B cell (primary cell): ENCODE results near the gene SYT13. TPM values are rescaled to one million over a fixed set of nuclear protein-coding genes. Genes with fewer than 3 reads are reported as not detected.

Experiments used
- ATAC-seq: fragments of 200-7000 bp; cut with Tn5 transposase; one replicate; pipeline ENCODE4 v1.10.0; 2021; ENCODE audit warnings: low read depth, mild to moderate bottlenecking, moderate number of reproducible peaks, moderate library complexity
- CTCF ChIA-PET: fragments of 350-600 bp; sonication (Branson Sonifier 250); formaldehyde crosslinking; loops from one replicate; lab custom pipeline; 2021; ENCODE audit warnings: antibody characterized with exemption, inconsistent platforms; lab: Charles Lee
- POLR2A ChIA-PET: fragments of 350-600 bp; sonication (Branson Sonifier 250); formaldehyde crosslinking; loops from one replicate; lab custom pipeline; 2021; ENCODE audit warnings: antibody characterized with exemption; lab: Charles Lee
- DNase-seq: peaks from one replicate; pipeline ENCODE4 v3.0.0; 2013
- H2AFZ ChIP-seq: 2 replicates; pipeline ENCODE4 v1.6.1; 2012; ENCODE audit warnings: mild to moderate bottlenecking, low read depth, low read length; ENCODE audit not compliant: insufficient read depth, poor library complexity, severe bottlenecking
- H3K27ac ChIP-seq, 2 donors: 1 replicate in 1 of 2; 2 replicates in 1 of 2; pipeline ENCODE4 v1.5.1; 2012 to 2013; ENCODE audit warnings: low read length in 2 of 2, mild to moderate bottlenecking in 2 of 2, moderate library complexity in 1 of 2
- H3K27me3 ChIP-seq, 4 experiments: fragments of 200-600 bp in 1 of 4; sonication (generic) in 1 of 4; replicated peaks in 1 of 4; 1 replicate in 2 of 4; 2 replicates in 2 of 4; pipeline versions ENCODE4 v1.6.1 to v1.7.0; 2013 to 2016; ENCODE audit warnings: low read length in 3 of 4, mild to moderate bottlenecking in 2 of 4, mixed read lengths in 1 of 4, moderate library complexity in 1 of 4; ENCODE audit not compliant: insufficient read depth in 4 of 4, control insufficient read depth in 3 of 4; ENCODE audit errors: control extremely low read depth in 1 of 4
- H3K36me3 ChIP-seq, 2 experiments: replicated peaks in 1 of 2; 1 replicate in 1 of 2; 2 replicates in 1 of 2; pipeline versions ENCODE4 v1.6.1 to v1.7.1; 2013; ENCODE audit warnings: low read length in 1 of 2; ENCODE audit not compliant: insufficient read depth in 2 of 2, control insufficient read depth in 1 of 2; ENCODE audit errors: control extremely low read depth in 1 of 2, extremely low read depth in 1 of 2
- H3K4me1 ChIP-seq, 2 donors: fragments of 200-600 bp in 1 of 2; sonication (generic) in 1 of 2; 1 replicate in 1 of 2; 2 replicates in 1 of 2; pipeline versions ENCODE4 v1.5.1 to v1.6.1; 2013 to 2017; ENCODE audit warnings: low read length in 2 of 2; ENCODE audit not compliant: control insufficient read depth in 2 of 2, insufficient read depth in 2 of 2
- H3K4me2 ChIP-seq: replicated peaks from 2 replicates; pipeline ENCODE3; 2012; ENCODE audit warnings: mild to moderate bottlenecking, low read depth, low read length; ENCODE audit not compliant: poor library complexity, severe bottlenecking
- H3K4me3 ChIP-seq, 5 experiments: fragments of 200-600 bp in 1 of 5; sonication (generic) in 1 of 5; 1 replicate in 3 of 5; 2 replicates in 2 of 5; pipeline versions ENCODE4 v1.5.1 to v1.7.0; 2011 to 2016; ENCODE audit warnings: low read length in 4 of 5, mild to moderate bottlenecking in 4 of 5, low read depth in 2 of 5, control low read depth in 1 of 5, moderate library complexity in 1 of 5; ENCODE audit not compliant: insufficient read depth in 1 of 5; ENCODE audit errors: control extremely low read depth in 1 of 5, extremely low read depth in 1 of 5
- H3K79me2 ChIP-seq: fragments of 200-600 bp; sonication (generic); one replicate; pipeline ENCODE4 v1.6.0; 2016; ENCODE audit warnings: low read length; ENCODE audit not compliant: control insufficient read depth, insufficient read depth
- H3K9ac ChIP-seq: fragments of 200-600 bp; sonication (generic); 2 replicates; pipeline ENCODE4 v1.6.1; 2017; ENCODE audit warnings: mild to moderate bottlenecking, low read length, moderate library complexity
- H3K9me3 ChIP-seq, 3 donors: one replicate each; pipeline versions ENCODE4 v1.6.1 to v1.7.1; 2013; ENCODE audit warnings: low read length in 2 of 3; ENCODE audit not compliant: control insufficient read depth in 2 of 3, insufficient read depth in 1 of 3; ENCODE audit errors: control extremely low read depth in 1 of 3
- H4K20me1 ChIP-seq: 2 replicates; pipeline ENCODE4 v1.6.0; 2012; ENCODE audit warnings: mild to moderate bottlenecking, low read length; ENCODE audit not compliant: insufficient read depth, control insufficient read depth, poor library complexity, severe bottlenecking
- H3K27ac Mint-ChIP-seq: one replicate; pipeline ENCODE4 v1.8.0; 2021; ENCODE audit warnings: mixed read lengths
- H3K27me3 Mint-ChIP-seq: one replicate; pipeline ENCODE4 v1.8.0; 2021; ENCODE audit warnings: mixed read lengths
- H3K4me1 Mint-ChIP-seq: one replicate; pipeline ENCODE4 v1.8.0; 2021; ENCODE audit warnings: mixed read lengths
- H3K4me3 Mint-ChIP-seq: one replicate; pipeline ENCODE4 v1.8.0; 2021; ENCODE audit warnings: mixed read lengths
- H3K9me3 Mint-ChIP-seq: one replicate; pipeline ENCODE4 v1.8.0; 2022; ENCODE audit warnings: mixed read lengths; ENCODE audit not compliant: insufficient read depth
- EZH2 ChIP-seq: IDR thresholded peaks from 2 replicates; pipeline ENCODE4 v1.6.1; 2012; ENCODE audit warnings: borderline replicate concordance, low read depth, mild to moderate bottlenecking, moderate library complexity, low read length; ENCODE audit not compliant: insufficient read depth, poor library complexity, severe bottlenecking
- WGBS: methylation state at CpG from one replicate; pipeline ENCODE4 v1.1.5; 2013; ENCODE audit warnings: missing lambda C conversion rate; ENCODE audit not compliant: insufficient coverage; 5-methylcytosine and 5-hydroxymethylcytosine counted together
- intact Hi-C: fragments of 100-400 bp; cut with micrococcal nuclease; formaldehyde crosslinking; loops from one replicate; pipeline ENCODE4 v1.10.0; 2022
- polyA plus RNA-seq: library from polyadenylated mRNA; depleted of rRNA; stranded (reverse); fragments of >200 nt; gene quantifications from 2 replicates; pipeline ENCODE4 v1.2.3, GENCODE V29; 2012
- total RNA-seq, 2 donors: library from RNA; stranded (reverse); fragments of 120-200 nt in 1 of 2; gene quantifications; 1 replicate in 1 of 2; 2 replicates in 1 of 2; pipeline versions ENCODE4 v1.2.3 to v1.2.4, GENCODE V29; 2013 to 2022
- TF ChIP-seq, protein P1 (sequence below): fragments of 200-600 bp; IDR thresholded peaks from one replicate; pipeline ENCODE4 v1.8.0; 2022; ENCODE audit warnings: antibody characterized with exemption, mild to moderate bottlenecking

SYT13 gene
- total and polyA plus RNA-seq, 2 donors (not counting 1 experiment from before 2014, with no cell fraction given), result not detected

DNA sequence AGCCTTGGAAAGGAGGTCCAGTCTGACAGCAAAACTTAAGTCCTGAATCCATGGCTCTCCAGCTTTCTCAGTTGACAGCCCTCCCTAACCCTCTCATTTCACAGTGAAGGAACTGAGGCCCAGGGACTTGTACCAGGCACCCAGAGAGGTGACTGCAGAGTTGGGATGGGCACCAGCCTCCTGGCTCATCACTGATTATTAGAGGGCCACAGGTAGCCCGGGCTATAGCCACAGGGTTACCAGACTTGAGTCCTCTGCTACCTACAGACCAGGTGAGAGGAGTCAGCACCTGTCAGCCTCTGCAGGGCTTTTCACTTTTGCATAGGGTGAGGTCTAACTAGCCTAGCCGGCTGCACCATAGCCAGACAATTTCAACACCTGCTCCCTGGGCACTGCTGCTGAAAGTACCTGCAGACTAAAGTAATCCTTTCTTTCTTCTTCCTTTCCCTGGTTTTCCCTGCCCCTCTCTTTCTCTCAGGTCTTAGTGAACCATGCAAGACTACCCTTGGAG, 37.6 kb downstream of the SYT13 start:
- no peaks in the 10 kb centered on the region for H3K4me1 Mint-ChIP-seq
- H3K4me1 ChIP-seq, result no peaks in the 10 kb centered on the region
- no peaks in the 10 kb centered on the region for H3K9me3 Mint-ChIP-seq
- intact Hi-C loops, result no loop called here
- no peak overlapping the region for H3K4me3 ChIP-seq
- H3K9me3 ChIP-seq, result no peaks in the 10 kb centered on the region
- no peaks in the 10 kb centered on the region for H3K27me3 ChIP-seq
- H3K36me3 ChIP-seq, result no peaks in the 10 kb centered on the region
- no peak overlapping the region for H3K4me3 Mint-ChIP-seq
- no peaks in the 10 kb centered on the region for H4K20me1 ChIP-seq
- 83% methylated on average over 2 of the region's 2 CpGs for WGBS
- no peaks in the 10 kb centered on the region for H3K79me2 ChIP-seq
- TF ChIP-seq, protein P1, sequence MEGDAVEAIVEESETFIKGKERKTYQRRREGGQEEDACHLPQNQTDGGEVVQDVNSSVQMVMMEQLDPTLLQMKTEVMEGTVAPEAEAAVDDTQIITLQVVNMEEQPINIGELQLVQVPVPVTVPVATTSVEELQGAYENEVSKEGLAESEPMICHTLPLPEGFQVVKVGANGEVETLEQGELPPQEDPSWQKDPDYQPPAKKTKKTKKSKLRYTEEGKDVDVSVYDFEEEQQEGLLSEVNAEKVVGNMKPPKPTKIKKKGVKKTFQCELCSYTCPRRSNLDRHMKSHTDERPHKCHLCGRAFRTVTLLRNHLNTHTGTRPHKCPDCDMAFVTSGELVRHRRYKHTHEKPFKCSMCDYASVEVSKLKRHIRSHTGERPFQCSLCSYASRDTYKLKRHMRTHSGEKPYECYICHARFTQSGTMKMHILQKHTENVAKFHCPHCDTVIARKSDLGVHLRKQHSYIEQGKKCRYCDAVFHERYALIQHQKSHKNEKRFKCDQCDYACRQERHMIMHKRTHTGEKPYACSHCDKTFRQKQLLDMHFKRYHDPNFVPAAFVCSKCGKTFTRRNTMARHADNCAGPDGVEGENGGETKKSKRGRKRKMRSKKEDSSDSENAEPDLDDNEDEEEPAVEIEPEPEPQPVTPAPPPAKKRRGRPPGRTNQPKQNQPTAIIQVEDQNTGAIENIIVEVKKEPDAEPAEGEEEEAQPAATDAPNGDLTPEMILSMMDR, result no peak
- no peak for TF ChIP-seq EZH2
- no peak overlapping the region for H2AFZ ChIP-seq
- no peak overlapping the region for H3K27ac Mint-ChIP-seq
- H3K27me3 Mint-ChIP-seq, result peaks cover 28% of the 10 kb centered on the region
- CTCF ChIA-PET, result no interaction called here
- no peak for DNase-seq
- no peak for ATAC-seq
- POLR2A ChIA-PET, result no interaction called here
- no peak overlapping the region for H3K27ac ChIP-seq
- no peak overlapping the region for H3K9ac ChIP-seq
- H3K4me2 ChIP-seq, result no peak overlapping the region

DNA sequence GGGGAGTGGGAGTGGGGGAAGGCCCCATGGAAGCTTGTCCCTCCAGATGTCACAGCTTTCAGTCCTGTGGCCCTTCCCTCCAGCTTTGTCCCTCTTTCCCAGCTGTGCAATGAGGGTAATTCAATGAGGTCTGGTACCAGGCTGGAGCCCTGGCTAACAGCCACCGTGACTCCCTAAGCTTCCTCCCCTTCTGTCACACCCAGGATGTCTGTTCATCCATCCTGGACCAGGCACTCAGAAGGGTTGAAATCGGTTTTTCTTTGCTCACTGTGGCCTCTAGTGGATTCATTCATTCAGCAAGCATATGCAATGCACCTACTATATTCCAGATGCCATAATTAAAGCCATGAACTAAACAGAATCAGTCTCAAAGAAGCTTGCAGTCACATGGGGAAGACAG, 38.7 kb downstream of the SYT13 start:
- H3K9me3 Mint-ChIP-seq, result no peaks in the 10 kb centered on the region
- H3K27me3 Mint-ChIP-seq, result peaks cover 21% of the 10 kb centered on the region
- 67% methylated on average over 1 of the region's 2 CpGs for WGBS

More for the DNA sequence above, 38.7 kb downstream of the SYT13 start:
- Histone ChIP-seq H3K9me3 (no peaks in the 10 kb centered on the region), H3K27ac (no peak overlapping the region), H3K9ac (no peak overlapping the region), H3K4me1 (no peaks in the 10 kb centered on the region), H3K79me2 (no peaks in the 10 kb centered on the region), H2AFZ (no peak overlapping the region), H3K36me3 (no peaks in the 10 kb centered on the region), H4K20me1 (no peaks in the 10 kb centered on the region), H3K4me3 (no peak overlapping the region), H3K4me2 (no peak overlapping the region), H3K27me3 (no peaks in the 10 kb centered on the region)
- Mint-ChIP-seq H3K4me3 (no peak overlapping the region), H3K4me1 (no peaks in the 10 kb centered on the region), H3K27ac (no peak overlapping the region)
- ChIA-PET POLR2A (no interaction called here), CTCF (no interaction called here)
- TF ChIP-seq EZH2, result no peak
- TF ChIP-seq, protein P1, result no peak
- intact Hi-C loops, result no loop called here
- no peak for DNase-seq
- no peak for ATAC-seq
